Bronchial epithelial cell (primary cell): ENCODE measurements around the gene CRYL1. TPM values are rescaled to one million over a fixed set of nuclear protein-coding genes. Genes with fewer than 3 reads are reported as not detected.

Experiments
- DNase-seq: peaks from one replicate; pipeline ENCODE4 v3.0.0-alpha.2; 2010; ENCODE audit warnings: low read depth
- FAIRE-seq: peaks from 2 replicates; lab custom pipeline; 2011; peaks lifted over from hg19 to GRCh38; lab: Jason Lieb, UNC
- H3K27me3 ChIP-seq: 2 replicates; pipeline ENCODE4 v1.5.1; 2011; ENCODE audit warnings: low read length; ENCODE audit not compliant: control insufficient read depth, insufficient read depth
- H3K36me3 ChIP-seq: 2 replicates; pipeline ENCODE4 v1.5.1; 2011; ENCODE audit warnings: low read length; ENCODE audit not compliant: control insufficient read depth, insufficient read depth
- H3K4me3 ChIP-seq: 2 replicates; pipeline ENCODE4 v1.5.1; 2011; ENCODE audit warnings: mild to moderate bottlenecking, low read depth, low read length, control low read depth
- CTCF ChIP-seq: IDR thresholded peaks from 2 replicates; pipeline ENCODE4 v1.5.1; 2011; ENCODE audit warnings: mild to moderate bottlenecking, moderate library complexity, low read length, control low read depth, inconsistent platforms; ENCODE audit not compliant: insufficient read depth, severe bottlenecking
- total RNA-seq: library from RNA; depleted of rRNA; stranded (reverse); fragments of >200 nt; gene quantifications from 2 replicates; pipeline ENCODE4 v1.2.1, GENCODE V29; 2014

The CRYL1 gene
- 17.9 and 35.2 TPM in 2 replicates for total RNA-seq

- Histone ChIP-seq H3K4me3 (peak within 1 kb of the TSS; percentile 79), H3K27me3 (no peaks in the 10 kb centered on the region), H3K36me3 (no peaks in the 10 kb centered on the region)
- DNase-seq, result peak; percentile 73
- no peak for TF ChIP-seq CTCF
- FAIRE-seq, result no peak
Observed at GRCh38 chr13:20525601-20526544, at the start of gene CRYL1. TSS of gene CRYL1 (minus strand) at chr13:20525857. CDS start at chr13:20525794, 63 bp downstream.

GRCh38 chr13:20573636-20574035 is 48.0 kb upstream of the CRYL1 start:
- FAIRE-seq (no peak), DNase-seq (no peak)
- H3K27me3 ChIP-seq, result no peaks in the 10 kb centered on the region
- no peaks in the 10 kb centered on the region for H3K36me3 ChIP-seq
- no peak for TF ChIP-seq CTCF
- no peak overlapping the region for H3K4me3 ChIP-seq

- no peak for TF ChIP-seq CTCF
- H3K36me3 ChIP-seq, result no peaks in the 10 kb centered on the region
- H3K27me3 ChIP-seq, result no peaks in the 10 kb centered on the region
- DNase-seq, result no peak
- H3K4me3 ChIP-seq, result no peak overlapping the region
- FAIRE-seq, result no peak
Observed at GRCh38 chr13:20573186-20573585, 47.5 kb upstream of the CRYL1 start.

GRCh38 chr13:20571676-20572075 is 46.0 kb upstream of the CRYL1 start:
- no peak for DNase-seq
- FAIRE-seq, result no peak

GRCh38 chr13:20570517-20570916 is 44.9 kb upstream of the CRYL1 start:
- FAIRE-seq, result no peak
- no peak for TF ChIP-seq CTCF
- H3K4me3 ChIP-seq, result no peak overlapping the region
- H3K36me3 ChIP-seq, result no peaks in the 10 kb centered on the region
- H3K27me3 ChIP-seq, result no peaks in the 10 kb centered on the region
- DNase-seq, result no peak

More at GRCh38 chr13:20571676-20572075, 46.0 kb upstream of the CRYL1 start:
- H3K4me3 ChIP-seq, result no peak overlapping the region
- H3K36me3 ChIP-seq, result no peaks in the 10 kb centered on the region
- no peaks in the 10 kb centered on the region for H3K27me3 ChIP-seq
- no peak for TF ChIP-seq CTCF
